Activated T-helper 1 cell treated with Interleukin-2 at 50 U/mL for 16 hours (primary cell): Measurements from ENCODE around the gene RTCB.

Experiments
- DNase-seq: peaks from one replicate; pipeline ENCODE4 v3.0.0-alpha.2; 2020; ENCODE audit warnings: low read depth

RTCB gene

DNA sequence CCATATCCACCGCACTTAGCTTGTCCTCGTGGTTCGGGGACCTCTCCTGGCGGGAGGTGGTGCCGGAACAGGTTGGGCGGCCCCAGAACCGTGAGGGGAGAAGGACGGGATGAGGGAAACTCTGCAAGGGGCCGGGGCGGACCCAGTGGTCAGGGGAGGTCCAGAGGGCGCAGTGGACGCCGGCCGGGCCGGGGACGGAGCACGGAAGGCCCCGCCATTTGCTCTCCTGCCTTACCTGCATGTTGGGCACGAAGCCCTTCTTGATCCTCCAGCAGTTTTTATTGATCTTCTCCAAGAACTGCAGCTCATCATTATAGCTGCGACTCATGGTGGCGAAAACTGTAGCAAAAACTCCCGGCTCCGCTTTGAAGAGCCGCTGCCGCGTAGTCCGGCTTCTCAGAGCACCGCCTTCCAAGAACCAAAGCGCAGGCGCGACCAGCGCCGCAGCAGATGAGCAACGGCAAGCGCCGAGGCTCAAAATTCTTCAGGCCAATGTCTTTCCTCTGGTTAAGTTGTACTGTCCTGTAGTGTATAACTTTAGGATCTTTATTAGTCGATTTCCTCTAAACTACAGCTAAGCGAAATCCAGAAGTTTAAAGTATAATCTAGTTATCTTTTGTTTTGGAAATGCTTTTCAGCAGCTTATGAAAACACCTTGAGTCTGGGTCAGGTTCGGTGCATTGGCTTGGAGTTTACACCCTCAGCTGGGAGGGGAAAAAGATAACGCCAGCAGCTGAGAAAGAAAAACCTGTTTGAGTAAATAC lies at the start of gene RTCB:
RTCB (minus strand) TSS at position 419 of the 764 bp plus-strand sequence; CDS start at position 328, 91 bp downstream.
- peak; percentile 90 for DNase-seq

GRCh38 chr22:32457031-32457430 lies 45.0 kb upstream of the RTCB start:
- DNase-seq: no peak

DNA sequence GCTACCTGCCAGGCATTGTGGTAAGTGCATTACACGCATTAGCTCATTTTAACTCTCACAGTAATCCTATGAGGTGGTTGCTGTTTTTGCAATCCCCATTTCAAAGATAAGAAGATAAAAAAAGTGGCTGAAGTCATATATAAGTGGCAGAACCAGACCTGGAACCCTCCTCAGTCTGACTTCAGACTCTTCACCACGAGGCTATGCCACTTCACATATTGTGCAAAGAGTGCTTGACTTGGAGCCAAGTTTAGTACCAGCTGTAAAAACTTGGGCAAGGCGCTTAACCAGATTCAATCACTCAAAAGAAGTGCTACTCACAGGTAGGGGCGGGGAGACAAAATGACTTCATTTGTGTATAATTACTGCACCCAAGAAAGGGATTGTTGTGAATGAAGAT lies 36.9 kb upstream of the RTCB start:
- no peak for DNase-seq

- DNase-seq: no peak
These were observed 34.3 kb upstream of the RTCB start for GRCh38 chr22:32446321-32446720.

GRCh38 chr22:32444068-32444467 lies 32.0 kb upstream of the RTCB start:
- no peak for DNase-seq

GRCh38 chr22:32430352-32430751 lies 18.3 kb upstream of the RTCB start:
- no peak for DNase-seq

DNA sequence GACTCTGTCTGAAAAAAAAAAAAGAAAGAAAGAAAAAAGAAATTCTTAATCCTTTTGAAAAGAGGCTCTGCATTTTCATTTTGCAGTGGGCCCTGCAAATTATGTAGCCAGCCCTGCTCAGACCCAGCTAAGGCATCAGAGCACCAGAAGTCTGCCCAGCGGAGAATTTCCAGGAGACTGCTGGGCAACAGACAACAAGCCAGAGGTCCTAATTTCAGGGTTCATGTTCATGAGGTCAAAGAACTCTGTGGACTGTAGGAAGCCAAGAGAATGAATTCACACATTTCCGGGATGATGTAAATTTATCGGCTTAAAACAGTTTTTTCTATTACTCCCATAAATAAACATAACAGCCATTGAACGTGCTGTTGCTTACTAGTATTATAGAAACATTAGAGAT lies 14.8 kb upstream of the RTCB start:
- no peak for DNase-seq

GRCh38 chr22:32423664-32424063 lies 11.6 kb upstream of the RTCB start:
- DNase-seq: no peak

DNA sequence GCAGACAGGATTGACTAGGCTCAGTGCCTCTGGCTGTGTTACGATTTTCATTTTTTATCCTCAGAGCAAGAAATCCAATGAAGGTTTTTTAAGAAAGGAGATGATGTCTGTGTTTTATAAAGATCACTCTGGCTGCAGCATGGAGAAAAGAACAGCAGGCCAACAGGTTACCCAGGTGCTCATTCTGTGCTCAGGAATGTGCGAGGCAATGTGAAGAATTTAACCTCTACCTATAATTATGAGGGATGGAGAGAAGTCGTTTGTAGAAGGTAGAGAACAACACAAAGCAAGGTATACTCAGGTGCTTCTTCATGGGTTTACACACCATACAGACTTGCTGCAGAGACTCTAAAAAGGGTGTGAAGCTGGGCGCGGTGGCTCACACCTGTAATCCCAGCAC lies 10.0 kb upstream of the RTCB start:
- DNase-seq: no peak

DNA sequence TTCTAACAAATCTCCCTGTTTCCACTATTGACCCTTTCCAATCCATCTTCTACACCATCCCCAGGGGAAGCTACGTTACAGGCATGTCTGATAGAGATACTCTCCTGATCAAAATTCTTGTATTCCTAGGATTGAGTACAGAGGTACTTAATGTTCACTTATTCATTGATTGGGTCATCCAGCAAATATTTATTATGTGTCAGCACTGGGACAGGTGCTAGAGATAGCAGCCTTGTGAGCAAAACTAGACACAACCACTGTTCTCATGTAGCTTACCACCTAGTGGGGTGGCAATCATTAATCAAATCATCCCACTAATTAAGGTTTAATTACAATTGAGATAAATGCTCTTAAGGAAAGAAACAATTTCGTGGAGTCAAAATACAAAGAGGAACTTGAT lies 9.4 kb upstream of the RTCB start:
- no peak for DNase-seq

GRCh38 chr22:32417906-32418305 lies 5.9 kb upstream of the RTCB start:
- no peak for DNase-seq

DNA sequence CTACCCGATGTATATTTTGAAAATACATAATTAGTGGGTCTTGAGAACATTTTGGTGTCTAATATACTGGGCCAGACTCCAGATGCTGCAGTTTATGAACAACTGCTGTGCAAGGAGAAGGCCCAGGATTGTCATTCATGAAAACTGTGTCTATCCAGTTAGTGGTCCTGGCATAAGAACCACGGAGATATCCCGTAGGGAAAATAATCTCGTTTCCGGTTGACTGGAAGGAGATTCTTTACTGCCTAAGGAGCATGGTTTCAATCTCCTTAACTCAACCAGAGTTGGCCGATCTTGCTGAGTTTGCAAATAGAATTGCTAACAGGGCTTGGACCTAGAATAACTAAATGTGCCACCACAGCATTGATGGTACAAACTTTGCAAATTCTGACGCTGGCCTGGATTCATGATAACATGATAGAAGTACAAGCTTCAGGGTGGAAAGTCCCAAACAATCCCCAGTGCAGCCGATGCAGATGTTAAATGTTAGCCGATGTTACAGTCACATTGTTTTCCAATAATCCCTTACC lies 4.6 kb upstream of the RTCB start:
- DNase-seq: no peak

DNA sequence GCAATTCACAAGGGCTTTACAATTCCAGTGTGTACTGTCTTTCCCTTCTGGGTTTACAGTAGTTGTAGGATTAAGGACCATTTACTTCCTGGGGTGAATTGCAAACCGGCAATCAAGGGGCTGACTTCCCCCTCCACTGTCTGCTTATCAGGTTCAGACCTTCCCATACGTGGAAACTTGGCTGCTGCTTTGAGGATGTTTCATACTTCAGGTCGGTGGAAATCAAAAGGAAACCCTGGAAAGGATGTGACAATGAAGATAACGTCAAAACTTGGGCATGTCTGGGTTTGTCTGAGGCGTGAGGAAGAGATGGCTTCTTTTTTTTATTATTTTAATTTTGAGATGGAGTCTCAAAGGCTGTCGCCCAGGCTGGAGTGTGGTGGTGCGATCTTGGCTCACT lies 2.1 kb upstream of the RTCB start:
- DNase-seq: no peak

- no peak for DNase-seq
These were observed 1.7 kb upstream of the RTCB start for GRCh38 chr22:32413719-32414118.

DNA sequence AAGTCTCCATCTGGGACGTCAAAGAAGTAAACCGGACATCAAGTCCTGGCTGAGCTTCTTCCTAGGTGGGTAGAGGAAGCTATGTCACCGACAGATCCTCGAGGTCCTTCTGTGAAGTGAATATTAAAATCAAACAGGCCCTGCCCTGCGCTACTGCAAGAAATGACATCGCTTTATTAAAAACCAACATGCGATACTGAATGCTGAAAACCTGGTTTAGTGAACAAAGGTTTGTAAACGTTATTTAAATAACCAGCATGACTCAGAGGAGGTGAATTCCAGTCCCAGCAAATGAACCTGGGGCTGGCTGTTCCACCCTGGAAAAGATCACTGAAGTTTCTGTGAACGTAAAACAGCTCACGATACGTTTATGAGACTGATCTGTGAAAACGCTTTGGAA lies 645 bp downstream of the RTCB start:
- DNase-seq: no peak

GRCh38 chr22:32410459-32410858 lies 1.6 kb downstream of the RTCB start:
- no peak for DNase-seq

GRCh38 chr22:32409977-32410376 lies 2.1 kb downstream of the RTCB start:
- no peak for DNase-seq

GRCh38 chr22:32407936-32408335 lies 4.1 kb downstream of the RTCB start:
- DNase-seq: no peak

DNA sequence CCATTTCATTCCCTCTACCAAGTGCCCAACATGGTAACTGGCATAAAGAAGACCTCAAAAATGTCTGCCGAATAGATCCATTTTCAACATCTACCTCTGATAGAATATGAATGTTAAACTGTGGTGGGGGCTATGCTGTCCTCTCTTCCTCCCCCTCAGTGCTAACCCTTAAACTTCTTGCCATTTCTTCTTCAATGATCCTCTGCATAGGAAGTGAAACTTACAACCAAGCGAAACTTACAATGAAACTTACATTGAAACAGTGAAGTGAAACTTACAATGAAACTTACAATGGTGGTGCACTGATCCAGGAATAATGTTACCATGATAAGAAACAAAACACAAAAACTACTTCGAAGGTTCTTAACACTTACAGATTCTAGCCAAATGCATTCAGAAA lies 4.7 kb downstream of the RTCB start:
- no peak for DNase-seq

DNA sequence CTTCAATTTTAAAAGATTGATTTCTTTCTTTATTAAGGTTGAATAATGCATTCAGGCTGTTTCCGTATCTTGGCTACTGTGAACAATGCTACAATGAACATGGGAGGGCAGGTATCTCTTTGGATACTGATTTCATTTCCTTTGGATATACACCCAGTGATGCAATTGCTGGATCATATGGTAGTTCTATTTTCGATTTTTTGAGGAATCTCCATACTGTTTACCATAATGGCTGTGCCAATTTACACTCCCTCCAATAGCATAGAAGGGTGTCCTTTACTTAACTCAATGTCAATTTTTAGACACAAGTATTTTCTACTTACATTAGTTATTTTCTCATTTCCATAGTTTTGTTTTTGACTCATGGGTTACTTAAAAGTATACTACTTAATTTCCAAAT lies 8.0 kb downstream of the RTCB start:
- no peak for DNase-seq

GRCh38 chr22:32401486-32401885 lies 10.6 kb downstream of the RTCB start:
- no peak for DNase-seq

GRCh38 chr22:32396746-32397145 lies 15.3 kb downstream of the RTCB start:
- DNase-seq: no peak

- no peak for DNase-seq
These were observed 15.8 kb downstream of the RTCB start for GRCh38 chr22:32396255-32396654.

DNA sequence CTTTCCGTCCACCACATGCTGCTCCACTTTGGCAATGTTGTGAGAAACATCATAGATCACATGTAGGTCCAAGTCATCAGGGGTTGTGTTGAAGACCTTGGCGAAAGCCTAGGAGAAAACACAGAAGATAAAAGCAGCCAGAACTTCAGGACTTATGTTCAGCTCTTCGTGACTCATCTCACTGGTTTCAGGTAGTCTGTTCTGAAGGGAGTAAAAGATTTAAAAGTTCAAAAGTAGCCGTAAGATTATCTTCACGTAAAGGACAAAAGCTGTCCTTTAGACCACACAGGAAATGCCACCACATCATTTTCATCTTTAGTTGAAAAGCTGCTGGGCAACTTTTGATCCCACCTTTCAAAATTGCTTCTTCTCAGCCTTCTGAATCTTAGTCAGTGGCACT lies 16.9 kb downstream of the RTCB start:
- DNase-seq: no peak
